ENCODE results near the gene CLDN20.

CLDN20 gene

GRCh38 chr6:155232848-155233247 lies 31.0 kb upstream of the CLDN20 start:
- no peak overlapping the region for H3K4me3 Mint-ChIP-seq
- H3K27me3 Mint-ChIP-seq, result no peaks in the 10 kb centered on the region
- no peak overlapping the region for H3K27ac Mint-ChIP-seq
- DNase-seq (ENCODE audit: low spot score in 2 of 2) (no peak), ATAC-seq (ENCODE audit: low read depth) (no peak)
- peaks cover 5% of the 10 kb centered on the region for H3K36me3 Mint-ChIP-seq
- H3K4me1 Mint-ChIP-seq, result no peaks in the 10 kb centered on the region
- peaks cover 6% of the 10 kb centered on the region for H3K9me3 Mint-ChIP-seq

GRCh38 chr6:155234167-155234566 lies 29.6 kb upstream of the CLDN20 start:
- Mint-ChIP-seq H3K4me1 (no peaks in the 10 kb centered on the region), H3K9me3 (peaks cover 9% of the 10 kb centered on the region), H3K27me3 (no peaks in the 10 kb centered on the region), H3K27ac (no peak overlapping the region), H3K36me3 (peaks cover 13% of the 10 kb centered on the region), H3K4me3 (no peak overlapping the region)
- no peak for ATAC-seq (ENCODE audit: low read depth)
- no peak for DNase-seq (ENCODE audit: low spot score in 2 of 2)

- Mint-ChIP-seq H3K36me3 (peaks cover 13% of the 10 kb centered on the region), H3K9me3 (peaks cover 6% of the 10 kb centered on the region), H3K4me1 (no peaks in the 10 kb centered on the region), H3K27me3 (no peaks in the 10 kb centered on the region), H3K4me3 (no peak overlapping the region), H3K27ac (no peak overlapping the region)
- ATAC-seq (ENCODE audit: low read depth) (no peak), DNase-seq (ENCODE audit: low spot score in 2 of 2) (no peak)
These were observed 29.1 kb upstream of the CLDN20 start for GRCh38 chr6:155234687-155235086.

- Mint-ChIP-seq H3K36me3 (peaks cover 12% of the 10 kb centered on the region), H3K4me1 (no peaks in the 10 kb centered on the region), H3K9me3 (peaks cover 5% of the 10 kb centered on the region), H3K27ac (no peak overlapping the region), H3K27me3 (no peaks in the 10 kb centered on the region), H3K4me3 (no peak overlapping the region)
- ATAC-seq (ENCODE audit: low read depth) (no peak), DNase-seq (ENCODE audit: low spot score in 2 of 2) (no peak)
These were observed 28.7 kb upstream of the CLDN20 start for GRCh38 chr6:155235087-155235486.

- H3K9me3 Mint-ChIP-seq, result peaks cover 3% of the 10 kb centered on the region
- H3K4me1 Mint-ChIP-seq, result no peaks in the 10 kb centered on the region
- no peak for DNase-seq (ENCODE audit: low spot score in 2 of 2)
- H3K27ac Mint-ChIP-seq, result no peak overlapping the region
- H3K4me3 Mint-ChIP-seq, result no peak overlapping the region
- H3K27me3 Mint-ChIP-seq, result no peaks in the 10 kb centered on the region
- H3K36me3 Mint-ChIP-seq, result peaks cover 9% of the 10 kb centered on the region
- ATAC-seq (ENCODE audit: low read depth), result no peak
These were observed 26.2 kb upstream of the CLDN20 start for GRCh38 chr6:155237613-155238012.

GRCh38 chr6:155240905-155241600 lies 22.8 kb upstream of the CLDN20 start:
- ATAC-seq (ENCODE audit: low read depth) (no peak), DNase-seq (ENCODE audit: low spot score in 2 of 2) (no peak)
- Mint-ChIP-seq H3K27me3 (no peaks in the 10 kb centered on the region), H3K4me1 (no peaks in the 10 kb centered on the region), H3K36me3 (peaks cover 9% of the 10 kb centered on the region), H3K4me3 (no peak overlapping the region), H3K9me3 (peaks cover 3% of the 10 kb centered on the region), H3K27ac (no peak overlapping the region)

GRCh38 chr6:155241966-155242365 lies 21.8 kb upstream of the CLDN20 start:
- Mint-ChIP-seq H3K27ac (peak overlapping the region; percentile 15), H3K27me3 (no peaks in the 10 kb centered on the region), H3K9me3 (peaks cover 3% of the 10 kb centered on the region), H3K4me1 (no peaks in the 10 kb centered on the region), H3K4me3 (no peak overlapping the region), H3K36me3 (peaks cover 9% of the 10 kb centered on the region)
- ATAC-seq (ENCODE audit: low read depth) (no peak), DNase-seq (ENCODE audit: low spot score in 2 of 2) (no peak)

- H3K36me3 Mint-ChIP-seq, result no peaks in the 10 kb centered on the region
- peaks cover 5% of the 10 kb centered on the region for H3K4me1 Mint-ChIP-seq
- no peak for DNase-seq (ENCODE audit: low spot score in 2 of 2)
- H3K4me3 Mint-ChIP-seq, result no peak overlapping the region
- no peaks in the 10 kb centered on the region for H3K27me3 Mint-ChIP-seq
- peak overlapping the region; percentile 6 for H3K27ac Mint-ChIP-seq
- ATAC-seq (ENCODE audit: low read depth), result no peak
- H3K9me3 Mint-ChIP-seq, result no peaks in the 10 kb centered on the region
These were observed 19.4 kb upstream of the CLDN20 start for GRCh38 chr6:155244434-155244833.

- no peaks in the 10 kb centered on the region for H3K36me3 Mint-ChIP-seq
- H3K4me1 Mint-ChIP-seq, result peaks cover 5% of the 10 kb centered on the region
- ATAC-seq (ENCODE audit: low read depth) (no peak), DNase-seq (ENCODE audit: low spot score in 2 of 2) (no peak)
- H3K4me3 Mint-ChIP-seq, result no peak overlapping the region
- H3K27ac Mint-ChIP-seq, result no peak overlapping the region
- H3K9me3 Mint-ChIP-seq, result no peaks in the 10 kb centered on the region
- H3K27me3 Mint-ChIP-seq, result no peaks in the 10 kb centered on the region
These were observed 18.6 kb upstream of the CLDN20 start for GRCh38 chr6:155245193-155245592.

- no peaks in the 10 kb centered on the region for H3K36me3 Mint-ChIP-seq
- no peak overlapping the region for H3K27ac Mint-ChIP-seq
- no peaks in the 10 kb centered on the region for H3K9me3 Mint-ChIP-seq
- peaks cover 5% of the 10 kb centered on the region for H3K4me1 Mint-ChIP-seq
- no peak for ATAC-seq (ENCODE audit: low read depth)
- no peak overlapping the region for H3K4me3 Mint-ChIP-seq
- H3K27me3 Mint-ChIP-seq, result no peaks in the 10 kb centered on the region
- no peak for DNase-seq (ENCODE audit: low spot score in 2 of 2)
These were observed 18.0 kb upstream of the CLDN20 start for GRCh38 chr6:155245831-155246230.

GRCh38 chr6:155246825-155247224 lies 17.0 kb upstream of the CLDN20 start:
- Mint-ChIP-seq H3K4me3 (no peak overlapping the region), H3K36me3 (no peaks in the 10 kb centered on the region), H3K9me3 (no peaks in the 10 kb centered on the region), H3K27ac (no peak overlapping the region), H3K27me3 (no peaks in the 10 kb centered on the region), H3K4me1 (peaks cover 5% of the 10 kb centered on the region)
- ATAC-seq (ENCODE audit: low read depth) (no peak), DNase-seq (ENCODE audit: low spot score in 2 of 2) (no peak)

GRCh38 chr6:155247618-155248007 lies 16.2 kb upstream of the CLDN20 start:
- DNase-seq (ENCODE audit: low spot score in 2 of 2), result no peak

GRCh38 chr6:155248008-155249001 lies 15.5 kb upstream of the CLDN20 start:
- Mint-ChIP-seq H3K27ac (peak overlapping the region; percentile 71), H3K27me3 (no peaks in the 10 kb centered on the region), H3K36me3 (peaks cover 2% of the 10 kb centered on the region), H3K9me3 (no peaks in the 10 kb centered on the region), H3K4me3 (peak overlapping the region; percentile 38), H3K4me1 (peaks cover 5% of the 10 kb centered on the region)
- DNase-seq (ENCODE audit: low spot score in 2 of 2) (peak; percentile 26 to 39), ATAC-seq (ENCODE audit: low read depth) (peak; percentile 88)

More at GRCh38 chr6:155247618-155248007, 16.2 kb upstream of the CLDN20 start:
- Mint-ChIP-seq H3K4me1 (peaks cover 5% of the 10 kb centered on the region), H3K36me3 (peaks cover under 1% of the 10 kb centered on the region), H3K27me3 (no peaks in the 10 kb centered on the region), H3K9me3 (no peaks in the 10 kb centered on the region), H3K27ac (no peak overlapping the region), H3K4me3 (no peak overlapping the region)
- no peak for ATAC-seq (ENCODE audit: low read depth)

GRCh38 chr6:155250701-155251381 lies 13.0 kb upstream of the CLDN20 start:
- H3K9me3 Mint-ChIP-seq, result no peaks in the 10 kb centered on the region
- peaks cover 5% of the 10 kb centered on the region for H3K4me1 Mint-ChIP-seq
- peak overlapping the region; percentile 55 for H3K27ac Mint-ChIP-seq
- H3K36me3 Mint-ChIP-seq, result peaks cover 8% of the 10 kb centered on the region
- H3K27me3 Mint-ChIP-seq, result no peaks in the 10 kb centered on the region
- H3K4me3 Mint-ChIP-seq, result no peak overlapping the region
- ATAC-seq (ENCODE audit: low read depth) (no peak), DNase-seq (ENCODE audit: low spot score in 2 of 2) (no peak)

All from memory B cell (primary cell).